Measurements from ENCODE around the gene TM9SF2.

GRCh38 chr13:99548448-99548847 is 47.2 kb downstream of the TM9SF2 start:
- TF ChIP-seq CTCF (conservative IDR thresholded peaks at IDR 0.05 in 1 of 2, IDR thresholded peaks at IDR 0.05 in 1 of 2; ENCODE audit: extremely low read depth in 1 of 2, insufficient read depth in 1 of 2, low read depth in 1 of 2, low read length in 2 of 2) (no peak), EZH2 (IDR thresholded peaks at IDR 0.05; ENCODE audit: borderline replicate concordance, low read length) (no peak)

Data from mammary epithelial cell (primary cell).